Vagina (tissue), 2 donors: ENCODE data around the gene RWDD2A.

Experiments used
- POLR2A ChIP-seq, 2 donors: fragments of 450-650 bp; IDR thresholded peaks; one replicate each; pipeline ENCODE4 v1.6.1; 2017; ENCODE audit warnings: antibody characterized with exemption in 2 of 2, mild to moderate bottlenecking in 2 of 2, moderate library complexity in 2 of 2
- TF ChIP-seq, protein P1 (sequence below), 3 experiments: fragments of 450-650 bp in 2 of 3; fragments of 200-600 bp in 1 of 3; sonication (generic) in 1 of 3; IDR thresholded peaks; one replicate each; pipeline ENCODE4 v1.5.1; 2017 to 2019; ENCODE audit warnings: antibody characterized with exemption in 3 of 3, mild to moderate bottlenecking in 2 of 3, moderate library complexity in 2 of 3

DNA sequence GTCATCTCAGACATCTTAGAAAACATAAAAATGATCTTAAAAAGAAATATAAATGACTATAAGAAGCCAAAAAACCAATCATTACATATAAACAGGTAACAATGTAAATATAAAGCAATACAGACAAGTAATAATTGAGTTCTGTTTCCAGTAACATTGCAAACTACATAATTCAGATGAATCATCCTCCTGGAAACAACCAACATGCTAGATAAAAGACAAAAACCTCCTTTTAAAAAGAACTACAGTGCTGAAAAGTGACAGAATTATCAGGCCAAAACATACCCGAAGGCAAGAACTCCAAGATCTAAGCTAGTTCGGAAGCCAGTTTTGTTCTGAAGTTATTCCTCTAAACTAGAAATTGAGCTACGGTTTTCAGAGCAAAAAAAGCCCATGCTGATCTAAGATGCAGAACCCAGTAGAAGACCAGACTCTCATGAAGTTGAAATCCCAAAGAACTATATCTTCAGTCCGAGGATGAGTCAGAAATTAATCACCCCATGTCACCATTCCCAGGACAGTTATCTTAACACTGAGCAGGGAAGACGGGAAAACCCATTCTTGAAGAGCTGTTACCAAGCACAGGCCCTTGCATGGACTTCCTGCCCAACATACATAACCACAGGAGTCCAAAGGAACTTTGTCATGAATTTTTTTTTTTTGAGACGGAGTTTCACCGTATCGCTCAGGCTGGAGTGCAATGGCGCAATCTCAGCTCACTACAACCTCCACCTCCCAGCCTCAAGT lies 9.9 kb upstream of the RWDD2A start:
- TF ChIP-seq, protein P1, sequence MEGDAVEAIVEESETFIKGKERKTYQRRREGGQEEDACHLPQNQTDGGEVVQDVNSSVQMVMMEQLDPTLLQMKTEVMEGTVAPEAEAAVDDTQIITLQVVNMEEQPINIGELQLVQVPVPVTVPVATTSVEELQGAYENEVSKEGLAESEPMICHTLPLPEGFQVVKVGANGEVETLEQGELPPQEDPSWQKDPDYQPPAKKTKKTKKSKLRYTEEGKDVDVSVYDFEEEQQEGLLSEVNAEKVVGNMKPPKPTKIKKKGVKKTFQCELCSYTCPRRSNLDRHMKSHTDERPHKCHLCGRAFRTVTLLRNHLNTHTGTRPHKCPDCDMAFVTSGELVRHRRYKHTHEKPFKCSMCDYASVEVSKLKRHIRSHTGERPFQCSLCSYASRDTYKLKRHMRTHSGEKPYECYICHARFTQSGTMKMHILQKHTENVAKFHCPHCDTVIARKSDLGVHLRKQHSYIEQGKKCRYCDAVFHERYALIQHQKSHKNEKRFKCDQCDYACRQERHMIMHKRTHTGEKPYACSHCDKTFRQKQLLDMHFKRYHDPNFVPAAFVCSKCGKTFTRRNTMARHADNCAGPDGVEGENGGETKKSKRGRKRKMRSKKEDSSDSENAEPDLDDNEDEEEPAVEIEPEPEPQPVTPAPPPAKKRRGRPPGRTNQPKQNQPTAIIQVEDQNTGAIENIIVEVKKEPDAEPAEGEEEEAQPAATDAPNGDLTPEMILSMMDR (IDR thresholded peaks at IDR 0.05): no peak
- TF ChIP-seq POLR2A (IDR thresholded peaks at IDR 0.05): no peak
